Hematopoietic multipotent progenitor cell treated with erythropoietin and hydrocortisone succinate and interleukin-3 and kit ligand, for 17 days (in vitro differentiated cells): ENCODE data around the gene AP1B1.
"Not testable (repeated sequence)": the region's sequence is repeated elsewhere in the genome, so short reads cannot be mapped to it uniquely, and the experiment has no call there.

Experiments used
- DNase-seq: peaks from one replicate; pipeline ENCODE4 v3.0.0-alpha.2; 2015; ENCODE audit warnings: low spot score

AP1B1 gene

DNA sequence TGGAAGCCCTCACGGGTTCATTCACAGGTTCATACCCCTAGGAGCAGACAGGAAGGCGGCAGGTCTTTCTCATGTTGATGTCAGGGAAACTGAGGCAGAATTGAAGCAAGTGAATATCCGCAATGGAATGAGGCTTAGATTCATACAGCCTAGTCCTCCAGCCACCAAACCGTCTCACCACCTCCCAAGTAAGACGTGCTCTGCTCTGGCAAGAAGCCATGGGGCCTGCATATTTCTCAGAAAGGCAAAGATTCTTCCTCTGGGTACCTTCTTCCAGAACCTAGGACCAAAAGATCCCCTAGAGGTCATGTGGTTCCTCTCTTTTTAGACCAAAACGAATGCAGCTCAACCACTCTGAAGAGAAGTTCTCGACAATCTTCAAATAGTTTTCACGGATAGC lies 1.7 kb downstream of the AP1B1 start:
- DNase-seq: peak; percentile 25

DNA sequence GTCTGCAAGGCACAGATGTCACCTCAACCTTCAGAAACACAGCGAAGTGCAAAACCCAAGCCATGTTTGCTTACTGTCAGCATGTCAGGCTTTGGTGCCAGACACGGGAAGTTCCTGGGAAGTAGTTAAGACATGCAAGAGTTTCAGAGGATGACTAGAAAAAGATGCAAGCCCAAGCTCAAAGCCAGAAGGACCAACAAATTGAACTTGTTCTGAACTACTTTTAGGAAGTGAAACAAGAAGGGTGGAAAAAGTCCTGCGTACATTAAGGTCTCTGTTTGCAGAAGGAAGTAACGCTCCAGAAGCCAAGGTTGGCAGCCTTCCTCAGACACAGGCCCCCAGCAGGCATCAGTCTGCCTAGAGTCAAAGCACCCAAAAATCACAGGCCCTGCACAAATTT lies 2.6 kb downstream of the AP1B1 start:
- no peak for DNase-seq

- DNase-seq: no peak
Observed at GRCh38 chr22:29385151-29385704, 3.1 kb downstream of the AP1B1 start.

DNA sequence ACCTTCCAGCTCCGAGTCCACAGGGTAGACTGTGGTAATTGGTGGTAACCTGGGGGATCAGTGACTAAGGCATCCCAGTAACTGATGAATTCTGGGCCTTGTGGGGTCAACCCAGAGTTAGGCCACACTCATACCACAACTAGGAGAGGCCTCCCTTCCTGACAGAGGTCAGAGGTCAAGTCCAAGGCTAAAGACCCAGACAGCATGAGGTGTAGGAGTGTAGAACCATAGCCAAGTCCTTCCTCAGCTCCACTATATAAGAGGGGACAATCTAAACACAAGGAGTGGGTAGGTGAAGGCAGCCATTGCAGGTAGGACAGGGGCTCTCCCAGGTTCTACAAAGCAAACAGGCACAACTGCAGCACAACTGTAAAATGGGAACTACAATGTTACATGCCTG lies 4.6 kb downstream of the AP1B1 start:
- no peak for DNase-seq

GRCh38 chr22:29382580-29383302 lies 5.6 kb downstream of the AP1B1 start:
- peak; percentile 51 for DNase-seq

DNA sequence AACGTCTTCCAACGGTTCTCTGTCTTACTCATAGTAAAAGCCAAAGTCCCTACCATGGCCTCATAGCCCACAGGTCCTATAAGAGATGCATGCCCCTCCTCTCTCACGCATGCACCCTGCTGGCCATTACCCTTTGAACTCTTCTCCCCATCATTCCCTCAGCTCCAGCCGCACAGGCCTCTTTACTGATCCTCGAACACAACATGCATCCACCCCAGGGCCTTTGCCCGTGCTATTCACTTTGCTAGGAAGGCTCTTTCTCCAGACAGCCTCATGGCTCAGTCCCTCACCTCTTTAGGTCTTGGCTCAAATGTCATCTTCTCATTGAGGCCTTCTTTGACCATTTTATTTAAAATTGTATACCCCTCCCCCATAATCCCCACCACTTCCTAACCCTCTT lies 7.5 kb downstream of the AP1B1 start:
- DNase-seq: no peak

- no peak for DNase-seq
Observed at GRCh38 chr22:29380032-29380781, 8.2 kb downstream of the AP1B1 start.

GRCh38 chr22:29379258-29379657 lies 9.1 kb downstream of the AP1B1 start:
- no peak for DNase-seq

DNA sequence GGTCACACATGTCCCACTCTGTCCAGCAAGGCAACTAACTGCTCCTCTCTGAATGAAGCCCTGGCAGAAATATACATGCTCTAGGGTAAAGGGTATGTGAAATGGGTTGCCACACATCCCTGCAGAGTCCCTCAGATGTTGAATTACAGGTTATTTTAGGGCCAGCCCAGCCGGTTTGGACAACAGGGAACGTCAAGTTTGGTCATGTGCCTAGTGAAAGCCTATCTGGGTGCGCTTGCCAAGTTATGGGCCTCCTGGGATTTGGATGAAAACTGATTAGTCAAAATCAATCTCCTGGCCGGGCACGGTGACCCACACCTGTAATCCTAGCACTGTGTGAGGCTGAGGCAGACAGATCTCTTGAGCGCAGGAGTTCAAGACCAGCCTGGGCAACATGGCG lies 10.4 kb downstream of the AP1B1 start:
- no peak for DNase-seq

DNA sequence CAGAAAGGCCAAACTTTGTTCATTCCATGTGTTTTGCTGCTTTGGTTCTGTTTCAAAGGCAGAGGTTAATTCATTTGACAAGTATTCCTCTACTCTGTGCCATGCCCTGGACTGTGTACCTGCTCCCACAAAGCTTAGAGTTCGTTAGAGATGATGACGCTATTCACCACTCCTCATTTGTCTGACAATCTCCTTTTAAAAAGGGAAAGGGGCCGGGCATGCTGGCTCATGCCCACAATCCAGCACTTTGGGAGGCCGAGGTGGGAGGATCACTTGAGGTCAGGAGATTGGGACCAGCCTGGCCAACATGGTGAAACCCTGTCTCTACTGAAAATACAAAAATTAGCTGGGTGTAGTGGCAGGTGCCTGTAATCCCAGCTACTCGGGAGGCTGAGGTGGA lies 11.7 kb downstream of the AP1B1 start:
- DNase-seq: not testable (repeated sequence)

GRCh38 chr22:29375398-29376076 lies 12.8 kb downstream of the AP1B1 start:
- DNase-seq: peak; percentile 85

DNA sequence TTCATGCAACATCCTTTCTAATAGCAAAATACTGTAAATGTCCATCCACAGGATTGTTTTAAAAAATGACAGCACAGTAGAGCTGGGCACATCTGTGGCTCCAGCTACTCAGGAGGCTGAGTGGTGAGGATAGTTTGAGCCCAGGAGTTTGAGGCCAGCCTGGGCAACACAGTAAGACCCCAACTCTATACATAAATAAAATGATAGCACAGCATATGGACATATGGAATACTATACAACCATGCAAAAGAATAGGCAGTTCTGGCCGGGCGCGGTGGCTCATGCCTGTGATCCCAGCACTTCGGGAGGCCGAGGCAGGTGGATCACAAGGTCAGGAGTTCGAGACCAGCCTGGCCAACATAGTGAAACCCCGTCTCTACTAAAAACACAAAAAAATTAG lies 13.6 kb downstream of the AP1B1 start:
- DNase-seq: not testable (repeated sequence)

- peak; percentile 44 for DNase-seq
Observed at GRCh38 chr22:29374401-29374800, 14.0 kb downstream of the AP1B1 start.

DNA sequence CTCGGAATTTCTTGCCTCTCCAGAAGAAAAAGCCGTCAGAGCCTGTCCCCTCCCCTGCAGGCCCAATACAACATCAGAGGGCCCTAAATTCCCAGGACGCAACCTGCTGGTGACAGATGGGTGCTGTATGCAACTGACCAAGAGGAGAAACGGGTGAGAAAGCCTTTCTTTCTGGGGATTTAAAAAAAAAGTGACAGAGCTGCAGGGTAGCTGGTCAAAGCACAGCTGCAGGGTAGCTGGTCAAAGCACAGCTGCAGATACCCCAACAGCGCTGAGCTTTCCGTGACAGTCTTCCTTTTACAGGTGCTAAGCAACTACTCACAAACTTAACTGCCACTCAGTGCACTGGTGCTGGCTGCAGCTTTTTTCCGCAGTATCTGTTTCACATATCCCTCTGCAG lies 17.8 kb downstream of the AP1B1 start:
- no peak for DNase-seq

DNA sequence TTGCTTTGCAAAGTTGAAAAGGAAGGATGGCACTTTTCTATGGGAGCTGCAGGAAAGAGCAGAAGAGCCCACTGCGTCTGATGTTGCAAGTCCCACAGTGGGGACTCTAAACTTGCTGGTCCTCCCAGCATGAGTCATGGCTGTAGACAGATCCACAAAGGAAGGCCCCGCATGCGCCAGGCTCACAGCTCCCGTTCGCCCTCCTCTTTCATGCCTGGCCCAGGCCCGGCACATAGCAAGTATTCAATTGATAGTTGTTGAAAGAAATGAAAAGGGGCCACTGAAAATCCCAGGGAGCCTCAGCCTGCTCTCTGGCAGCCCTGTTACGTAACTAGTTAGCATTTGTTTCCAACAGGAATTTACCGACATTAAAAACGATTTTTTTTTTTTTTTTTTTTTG lies 18.9 kb downstream of the AP1B1 start:
- no peak for DNase-seq

DNA sequence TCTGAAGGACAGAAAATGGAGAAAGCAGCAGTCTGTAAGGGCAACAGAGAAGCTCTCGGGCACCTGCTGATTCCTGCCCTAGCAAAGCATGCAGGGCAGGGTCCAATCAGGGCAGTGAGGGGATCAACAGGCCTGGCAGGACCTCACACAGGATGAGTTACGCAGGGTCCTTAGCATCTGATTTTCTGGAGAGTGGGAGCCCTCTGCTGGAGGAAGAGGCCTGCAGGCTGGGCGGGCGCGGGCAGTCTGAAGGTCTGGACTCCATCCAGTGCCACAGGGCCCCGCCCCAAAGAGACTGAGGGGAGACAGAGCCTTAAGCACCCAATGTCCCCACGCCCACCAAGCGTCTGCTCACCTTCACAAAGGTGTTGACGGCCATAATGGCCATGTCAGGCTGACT lies 28.9 kb downstream of the AP1B1 start:
- DNase-seq: peak; percentile 45

- not testable (repeated sequence) for DNase-seq
Observed at GRCh38 chr22:29357193-29357890, 31.0 kb downstream of the AP1B1 start.

GRCh38 chr22:29353860-29354259 lies 34.5 kb downstream of the AP1B1 start:
- no peak for DNase-seq

- no peak for DNase-seq
Observed at GRCh38 chr22:29353286-29353685, 35.1 kb downstream of the AP1B1 start.

DNA sequence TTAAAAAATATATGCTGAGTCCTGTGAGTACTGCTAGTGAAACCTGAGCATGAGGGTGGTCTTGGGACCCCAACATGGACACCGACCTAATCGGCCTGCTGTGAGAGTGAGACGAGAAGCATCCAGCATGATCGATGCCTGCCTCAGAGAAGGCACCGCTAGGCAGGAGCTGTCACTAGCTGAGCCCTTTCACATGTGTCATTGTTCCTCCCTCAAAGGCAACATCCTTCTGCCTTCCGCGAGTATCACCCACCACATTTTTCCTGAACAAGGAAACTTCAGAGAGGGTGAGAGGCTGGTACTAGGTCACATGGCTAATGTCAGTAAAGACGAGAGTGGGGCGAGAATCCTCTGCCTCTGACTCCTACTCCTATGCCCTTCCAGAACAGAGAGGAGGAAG lies 35.6 kb downstream of the AP1B1 start:
- no peak for DNase-seq

DNA sequence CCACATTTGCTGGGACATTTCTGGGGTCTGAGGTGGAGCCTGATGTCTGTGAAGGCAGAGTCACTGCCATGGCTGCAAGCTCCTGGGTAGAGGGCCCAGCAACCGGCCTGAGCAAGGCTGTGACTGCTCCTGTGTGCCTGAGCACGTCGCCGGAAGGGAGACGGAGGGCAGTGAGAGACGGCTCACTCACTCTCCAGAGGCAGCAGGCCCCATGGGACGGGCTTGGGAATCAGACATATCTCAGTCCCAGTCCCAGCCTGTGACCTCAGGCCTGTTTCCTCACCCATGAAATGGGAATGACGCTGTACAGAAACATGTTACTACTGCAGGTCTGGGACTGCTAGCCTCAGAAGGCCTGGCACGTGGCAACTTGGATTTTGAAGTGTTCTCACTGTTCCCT lies 36.5 kb downstream of the AP1B1 start:
- no peak for DNase-seq

GRCh38 chr22:29351042-29351441 lies 37.3 kb downstream of the AP1B1 start:
- DNase-seq: no peak
